Activated naive CD8-positive, alpha-beta T cell treated with anti-CD3 and anti-CD28 coated beads, Interleukin-2, amount 10 ng/mL, durations not matched to agents 7 days and 5 days (primary cell): ENCODE results near the gene ABCA2. TPM values are rescaled to one million over a fixed set of nuclear protein-coding genes. Genes with fewer than 3 reads are reported as not detected.
"Not testable (repeated sequence)": the region's sequence is repeated elsewhere in the genome, so short reads cannot be mapped to it uniquely, and the experiment has no call there.

ENCODE experiments used
- ATAC-seq: fragments of 150-1000 bp; cut with Tn5 transposase; one replicate; pipeline ENCODE4 v1.10.0; 2021; ENCODE audit warnings: low read depth, moderate library complexity
- POLR2A ChIA-PET: fragments of 350-600 bp; sonication (Branson Sonifier 250); formaldehyde crosslinking; loops from one replicate; lab custom pipeline; 2021; ENCODE audit warnings: antibody characterized with exemption; lab: Charles Lee
- DNase-seq: peaks from one replicate; pipeline ENCODE4 v3.0.0; 2021
- H3K27ac Mint-ChIP-seq: one replicate; pipeline ENCODE4 v1.8.0; 2022; ENCODE audit warnings: mild to moderate bottlenecking, mixed read lengths
- H3K27me3 Mint-ChIP-seq: one replicate; pipeline ENCODE4 v1.8.0; 2022; ENCODE audit warnings: mild to moderate bottlenecking, moderate library complexity, mixed read lengths
- H3K36me3 Mint-ChIP-seq: one replicate; pipeline ENCODE4 v1.8.0; 2021; ENCODE audit warnings: mild to moderate bottlenecking, mixed read lengths
- H3K4me1 Mint-ChIP-seq: one replicate; pipeline ENCODE4 v1.8.0; 2021; ENCODE audit warnings: mixed read lengths
- H3K4me3 Mint-ChIP-seq: one replicate; pipeline ENCODE4 v1.8.0; 2022; ENCODE audit warnings: mild to moderate bottlenecking, moderate library complexity, mixed read lengths
- H3K9me3 Mint-ChIP-seq: one replicate; pipeline ENCODE4 v1.8.0; 2021; ENCODE audit warnings: mixed read lengths
- total RNA-seq, 2 experiments: library from RNA; stranded (reverse); gene quantifications; one replicate each; pipeline ENCODE4 v1.2.3, GENCODE V29; 2021

Gene ABCA2
- total RNA-seq, 2 experiments from 2014 or later = 67.1 to 74.5 TPM

DNA sequence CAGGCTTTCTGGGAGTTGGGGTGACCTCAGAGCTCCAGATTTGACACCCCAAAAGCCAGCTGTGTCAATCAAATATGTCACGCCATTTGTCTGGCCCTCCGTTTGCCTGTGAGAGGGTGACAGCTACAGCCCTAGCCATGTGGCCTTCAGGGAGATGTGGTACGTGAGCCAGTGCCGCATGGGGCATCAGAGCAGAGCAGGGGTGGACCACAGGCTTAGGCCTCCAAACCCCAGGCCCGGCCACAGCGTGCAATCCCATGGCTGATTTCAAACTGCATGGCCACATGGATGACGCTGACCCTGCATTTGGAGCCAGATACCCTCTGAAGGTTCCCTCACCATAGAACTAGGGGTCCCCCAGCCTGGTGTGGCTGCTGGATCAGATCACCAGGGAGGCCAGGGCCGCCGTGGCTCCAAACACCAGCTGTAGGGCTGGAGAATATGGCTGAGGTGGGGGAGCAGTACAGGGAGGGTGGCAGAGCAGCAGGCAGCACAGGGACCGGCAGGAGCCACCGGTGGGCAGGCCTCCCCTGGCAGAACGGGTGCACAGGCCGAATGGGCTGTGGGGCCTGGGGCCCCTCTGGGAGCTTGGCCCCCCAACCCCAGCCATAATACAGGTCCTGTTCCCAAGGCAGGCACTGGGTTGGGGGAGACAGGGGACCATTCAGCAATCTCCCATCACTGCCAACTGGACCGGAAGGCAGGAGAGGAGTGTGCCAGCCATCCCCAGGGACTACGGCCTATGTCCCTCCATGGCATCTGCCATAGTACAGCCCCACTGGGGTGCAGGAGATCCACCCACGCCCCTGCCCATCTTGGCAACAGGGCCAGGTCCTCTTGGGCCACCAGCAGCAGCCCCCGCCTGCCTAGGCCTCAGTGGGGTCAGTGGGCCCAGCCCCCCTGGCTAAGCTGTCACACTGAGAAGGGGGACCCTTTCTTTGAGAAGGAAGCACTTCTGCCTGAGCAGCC is 40.8 kb upstream of the ABCA2 start:
- H3K27ac Mint-ChIP-seq = peak overlapping the region; percentile 60

DNA sequence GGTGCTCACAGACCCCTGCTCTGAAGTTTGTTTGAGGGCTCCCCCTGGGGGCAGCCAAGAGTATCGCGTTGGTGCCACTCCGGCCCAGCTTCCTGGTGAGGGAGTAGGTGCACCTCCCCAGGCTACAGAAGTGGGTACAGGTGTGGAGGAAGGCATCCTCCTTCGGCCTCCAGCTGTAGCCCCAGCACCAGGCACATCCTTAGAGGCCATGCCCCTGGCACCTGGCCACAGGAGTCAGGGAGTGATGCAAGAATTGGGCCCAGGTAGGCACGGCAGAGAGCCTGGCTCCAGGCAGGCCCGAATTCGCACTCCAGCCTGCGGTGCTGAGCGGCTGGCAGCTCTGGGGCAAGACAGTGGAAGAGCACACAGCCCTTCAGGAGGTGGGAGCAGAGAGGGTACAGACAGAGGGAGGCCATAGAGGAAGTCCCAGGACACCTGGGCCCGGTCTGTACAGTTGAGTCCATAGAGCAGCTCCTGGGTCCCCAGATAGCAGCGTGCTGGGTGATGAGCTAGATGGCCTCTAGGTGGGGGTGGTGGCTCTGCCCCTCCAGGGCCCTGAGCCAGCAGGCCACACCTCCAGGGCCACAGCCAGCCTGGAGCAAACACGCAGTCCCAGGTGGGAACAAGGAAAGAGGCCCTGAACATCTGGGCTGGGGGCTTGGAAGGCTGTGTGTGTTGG is 40.0 kb upstream of the ABCA2 start:
- H3K4me3 Mint-ChIP-seq = peak overlapping the region; percentile 78
- no peaks in the 10 kb centered on the region for H3K27me3 Mint-ChIP-seq
- POLR2A ChIA-PET = interaction anchor here (0.7 to 5.4 kb wide), 12 partner anchors 9 to 188 kb away, joined by 3 to 75 read pairs (median 5); partner anchors contain the start of genes MAN1B1 and TUBB4B
- DNase-seq = peak; percentile 90
- H3K4me1 Mint-ChIP-seq = peaks cover 20% of the 10 kb centered on the region
- ATAC-seq = peak; percentile 48
- H3K36me3 Mint-ChIP-seq = peaks cover 3% of the 10 kb centered on the region
- H3K9me3 Mint-ChIP-seq = no peaks in the 10 kb centered on the region
- peak overlapping the region; percentile 73 for H3K27ac Mint-ChIP-seq

More for the DNA sequence above, 40.8 kb upstream of the ABCA2 start:
- Mint-ChIP-seq H3K4me1 (peaks cover 20% of the 10 kb centered on the region), H3K9me3 (no peaks in the 10 kb centered on the region), H3K36me3 (peaks cover 3% of the 10 kb centered on the region), H3K27me3 (no peaks in the 10 kb centered on the region), H3K4me3 (peak overlapping the region; percentile 78)
- ATAC-seq (no peak), DNase-seq (no peak)
- POLR2A ChIA-PET = interaction anchor here (0.7 to 5.4 kb wide), 18 partner anchors 9 to 356 kb away, joined by 3 to 75 read pairs (median 5); partner anchors contain the start of genes CYSRT1, ENTPD2, MAN1B1 and TUBB4B

GRCh38 chr9:137066096-137066861 is 38.2 kb upstream of the ABCA2 start:
- Mint-ChIP-seq H3K4me1 (peaks cover 13% of the 10 kb centered on the region), H3K4me3 (no peak overlapping the region), H3K9me3 (no peaks in the 10 kb centered on the region), H3K27me3 (no peaks in the 10 kb centered on the region), H3K27ac (no peak overlapping the region), H3K36me3 (peaks cover 3% of the 10 kb centered on the region)
- ATAC-seq (no peak), DNase-seq (no peak)
- POLR2A ChIA-PET = interaction anchor here (0.5 to 1.8 kb wide), 4 partner anchors 10 to 269 kb away, joined by 3 to 6 read pairs (median 3); partner anchors contain the start of gene NPDC1

DNA sequence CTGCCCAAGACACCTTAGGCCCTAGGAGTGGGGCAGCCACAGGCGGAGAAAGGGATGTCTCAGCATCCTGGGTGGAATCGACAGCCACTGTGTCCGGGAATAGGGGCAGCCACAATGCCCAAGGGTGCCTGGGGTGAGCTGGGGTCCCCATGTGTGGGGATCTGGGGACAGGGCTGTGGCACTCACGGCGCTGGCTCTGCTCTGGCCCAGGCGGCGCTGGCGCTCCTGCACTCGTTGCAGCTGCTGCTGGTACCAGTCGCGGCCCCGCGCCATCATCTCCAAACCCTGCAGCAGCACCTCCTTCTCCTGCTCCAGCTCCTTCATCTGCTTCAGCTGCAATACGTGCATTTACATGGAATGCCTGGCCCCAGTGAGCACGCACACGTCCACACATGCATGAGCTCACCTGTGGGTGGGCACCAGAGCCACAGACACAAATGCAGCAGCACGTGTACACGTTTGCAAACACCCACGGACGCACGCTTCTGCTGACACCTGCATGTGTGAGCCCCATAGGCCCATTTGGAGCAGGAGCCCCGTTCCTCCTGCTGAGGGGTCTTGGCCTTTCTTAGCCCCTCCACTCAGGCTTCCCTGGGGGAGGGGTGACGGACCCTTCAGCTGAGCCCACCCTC is 37.4 kb upstream of the ABCA2 start:
- no peaks in the 10 kb centered on the region for H3K27me3 Mint-ChIP-seq
- H3K4me3 Mint-ChIP-seq = no peak overlapping the region
- ATAC-seq (no peak), DNase-seq (no peak)
- no peaks in the 10 kb centered on the region for H3K9me3 Mint-ChIP-seq
- H3K36me3 Mint-ChIP-seq = peaks cover 3% of the 10 kb centered on the region
- POLR2A ChIA-PET = interaction anchor here (1.5 kb wide), 1 partner anchor 19 kb away, joined by 3 read pairs; the partner anchor contains the start of gene NPDC1
- H3K27ac Mint-ChIP-seq = no peak overlapping the region
- H3K4me1 Mint-ChIP-seq = peaks cover 8% of the 10 kb centered on the region

GRCh38 chr9:137064880-137065164 is 36.8 kb upstream of the ABCA2 start:
- no peak overlapping the region for H3K27ac Mint-ChIP-seq
- ATAC-seq (no peak), DNase-seq (no peak)
- peaks cover 8% of the 10 kb centered on the region for H3K4me1 Mint-ChIP-seq
- POLR2A ChIA-PET = interaction anchor here (1.4 to 1.5 kb wide), 2 partner anchors 18 to 38 kb away, joined by 3 to 4 read pairs; partner anchors contain the start of gene NPDC1
- no peaks in the 10 kb centered on the region for H3K27me3 Mint-ChIP-seq
- H3K9me3 Mint-ChIP-seq = no peaks in the 10 kb centered on the region
- no peak overlapping the region for H3K4me3 Mint-ChIP-seq
- peaks cover 3% of the 10 kb centered on the region for H3K36me3 Mint-ChIP-seq

DNA sequence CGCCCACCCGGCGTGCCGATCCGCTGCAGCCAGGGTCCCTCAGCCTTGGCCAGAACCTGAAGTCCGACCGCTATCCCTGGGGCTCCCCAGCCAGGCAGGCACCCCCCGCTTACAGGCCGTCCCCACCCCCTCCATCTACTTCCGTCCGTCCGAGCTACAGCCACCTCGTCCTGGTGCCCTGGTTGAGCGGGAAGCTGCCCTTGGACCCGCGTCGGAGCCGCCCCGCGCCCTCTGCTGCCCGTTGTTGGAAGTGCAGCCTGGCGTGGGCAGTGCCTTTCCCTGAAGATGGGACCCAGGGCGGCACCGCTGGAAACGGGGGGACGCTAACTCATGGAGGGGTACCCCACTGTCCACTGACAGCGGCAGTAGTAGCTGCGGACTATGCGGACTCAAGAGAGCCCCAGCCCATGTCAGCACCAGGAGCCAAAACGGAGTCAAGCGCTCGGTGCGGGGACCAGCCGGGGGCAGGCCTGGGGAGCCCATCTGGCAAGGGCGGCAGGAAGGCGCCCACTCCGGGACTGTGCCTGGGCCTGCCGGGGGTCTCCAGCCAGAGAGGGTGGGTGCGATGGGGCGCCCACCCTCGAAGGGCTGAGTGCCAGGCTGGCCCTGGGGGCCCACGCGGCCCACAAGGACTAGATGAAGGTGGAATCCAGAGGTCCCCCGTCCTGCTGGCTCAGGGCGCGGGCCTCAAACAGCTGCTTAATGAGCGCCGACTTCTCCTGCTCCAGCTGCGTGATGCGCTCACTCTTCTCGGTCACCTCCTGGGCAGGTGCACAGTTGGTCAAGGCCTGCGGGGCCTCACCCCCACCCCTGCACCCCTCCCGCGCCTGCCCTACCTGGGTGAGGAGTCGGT is 36.2 kb upstream of the ABCA2 start:
- POLR2A ChIA-PET = interaction anchor here (1.4 to 1.5 kb wide), 2 partner anchors 18 to 37 kb away, joined by 3 to 4 read pairs; partner anchors contain the start of gene NPDC1
- H3K36me3 Mint-ChIP-seq = peaks cover 3% of the 10 kb centered on the region
- peak; percentile 77 for DNase-seq
- no peak overlapping the region for H3K4me3 Mint-ChIP-seq
- no peaks in the 10 kb centered on the region for H3K9me3 Mint-ChIP-seq
- H3K27me3 Mint-ChIP-seq = no peaks in the 10 kb centered on the region
- peaks cover 8% of the 10 kb centered on the region for H3K4me1 Mint-ChIP-seq
- ATAC-seq = no peak
- H3K27ac Mint-ChIP-seq = no peak overlapping the region

- no peaks in the 10 kb centered on the region for H3K9me3 Mint-ChIP-seq
- ATAC-seq = no peak
- H3K4me1 Mint-ChIP-seq = peaks cover 8% of the 10 kb centered on the region
- DNase-seq = no peak
- H3K36me3 Mint-ChIP-seq = peaks cover 3% of the 10 kb centered on the region
- no peak overlapping the region for H3K4me3 Mint-ChIP-seq
- no peaks in the 10 kb centered on the region for H3K27me3 Mint-ChIP-seq
- POLR2A ChIA-PET = interaction anchor here (0.8 to 1.4 kb wide), 2 partner anchors 17 to 36 kb away, joined by 3 to 4 read pairs; no protein-coding TSS in a partner anchor
- H3K27ac Mint-ChIP-seq = no peak overlapping the region
Measured at GRCh38 chr9:137063311-137064026, 35.4 kb upstream of the ABCA2 start.

DNA sequence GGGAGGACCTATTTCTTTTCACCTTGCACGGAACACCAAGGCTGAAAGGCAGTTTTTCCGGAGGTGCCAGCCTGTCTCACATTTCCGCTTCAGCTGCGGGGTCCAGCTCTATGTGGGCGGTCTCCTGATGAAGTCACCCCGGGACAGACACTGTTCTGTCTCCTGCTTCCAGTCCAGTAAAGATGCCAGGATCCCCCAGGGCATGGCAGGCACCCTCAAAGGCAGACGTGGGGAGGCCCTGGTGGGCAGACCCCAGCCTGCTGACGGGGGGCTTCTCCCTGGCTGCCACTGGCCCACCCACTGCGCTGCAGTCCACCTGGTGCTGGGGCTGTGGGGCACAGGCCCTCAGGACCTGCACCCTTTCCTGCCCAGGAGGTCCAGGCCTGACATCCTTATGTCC is 34.8 kb upstream of the ABCA2 start:
- H3K27ac Mint-ChIP-seq, H3K4me1 Mint-ChIP-seq, H3K36me3 Mint-ChIP-seq, H3K9me3 Mint-ChIP-seq, ATAC-seq, H3K4me3 Mint-ChIP-seq, DNase-seq, H3K27me3 Mint-ChIP-seq: not testable (repeated sequence)
- POLR2A ChIA-PET = interaction anchor here (0.8 kb wide), 1 partner anchor 16 kb away, joined by 3 read pairs; no protein-coding TSS in a partner anchor

DNA sequence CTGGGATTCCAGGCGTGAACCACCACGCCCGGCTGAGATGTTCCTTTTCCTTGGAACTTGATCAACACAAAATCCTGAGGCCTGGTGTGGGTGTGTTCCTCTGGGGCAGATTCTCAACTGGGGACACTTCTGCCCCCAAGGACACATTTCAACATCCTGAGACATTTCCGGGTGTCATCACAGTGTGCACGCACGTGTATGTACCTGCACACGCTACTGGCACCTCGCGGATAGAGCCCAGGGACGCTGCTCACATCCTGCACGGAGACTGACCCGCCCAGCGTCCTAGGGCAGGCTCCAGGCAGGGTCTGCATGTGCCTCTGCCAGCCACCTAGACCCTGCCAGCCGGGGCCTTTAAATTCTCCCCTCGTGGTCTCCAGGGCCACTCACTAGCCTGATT is 34.3 kb upstream of the ABCA2 start:
- Mint-ChIP-seq H3K4me3 (no peak overlapping the region), H3K27ac (no peak overlapping the region), H3K27me3 (peaks cover 2% of the 10 kb centered on the region), H3K9me3 (no peaks in the 10 kb centered on the region), H3K4me1 (peaks cover 1% of the 10 kb centered on the region), H3K36me3 (peaks cover 3% of the 10 kb centered on the region)
- POLR2A ChIA-PET = interaction anchor here (0.8 kb wide), 1 partner anchor 16 kb away, joined by 3 read pairs; no protein-coding TSS in a partner anchor
- no peak for DNase-seq
- ATAC-seq = no peak

DNA sequence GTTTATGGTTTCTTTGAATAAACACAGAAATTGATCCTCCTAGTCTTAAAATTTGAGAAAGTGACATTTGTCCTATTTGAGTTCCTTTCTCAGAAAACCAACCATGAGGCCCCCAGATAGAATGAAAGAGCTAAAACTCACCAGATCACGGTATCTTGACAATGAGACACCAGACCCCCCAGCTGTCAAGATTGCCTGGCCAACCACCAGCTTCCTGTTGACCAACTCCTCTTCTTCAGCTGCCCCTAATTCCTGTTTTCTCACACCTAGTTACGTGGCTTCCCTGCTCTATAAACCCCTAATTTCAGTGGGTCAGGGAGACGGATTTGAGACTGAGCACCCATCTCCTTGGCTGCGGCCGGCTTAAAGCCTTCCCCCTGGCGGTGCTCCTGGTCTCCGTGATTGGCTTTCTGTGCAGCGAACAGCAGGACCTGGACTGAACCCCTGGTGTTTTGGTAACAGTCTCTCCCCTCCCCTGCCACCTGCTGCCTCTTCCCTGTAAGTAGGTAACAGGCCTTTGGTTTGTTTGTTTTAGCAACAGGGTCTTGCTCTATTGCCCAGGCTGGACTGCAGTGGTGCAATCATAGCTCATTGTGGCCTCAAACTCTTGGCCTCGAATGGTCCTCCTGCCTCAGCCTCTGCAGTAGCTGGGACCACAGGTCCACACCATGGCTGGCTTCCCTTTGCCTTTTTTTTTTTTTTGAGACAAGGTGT is 30.6 kb upstream of the ABCA2 start:
- no peak for ATAC-seq
- no peaks in the 10 kb centered on the region for H3K36me3 Mint-ChIP-seq
- POLR2A ChIA-PET = interaction anchor here (0.6 to 2.1 kb wide), 3 partner anchors 9 to 21 kb away, joined by 3 to 5 read pairs (median 5); partner anchors contain the start of gene SAPCD2
- H3K9me3 Mint-ChIP-seq = no peaks in the 10 kb centered on the region
- H3K4me1 Mint-ChIP-seq = no peaks in the 10 kb centered on the region
- peaks cover 4% of the 10 kb centered on the region for H3K27me3 Mint-ChIP-seq
- H3K4me3 Mint-ChIP-seq = no peak overlapping the region
- DNase-seq = no peak
- no peak overlapping the region for H3K27ac Mint-ChIP-seq
